WERI-Rb-1 (cell line): ENCODE results near the gene LHFPL2.
"Not testable (repeated sequence)": the region's sequence is repeated elsewhere in the genome, so short reads cannot be mapped to it uniquely, and the experiment has no call there.

Source experiments
- DNase-seq: peaks from one replicate; pipeline ENCODE4 v3.0.0-alpha.2; 2020
- H3K27ac ChIP-seq: fragments of 250-450 bp; sonication (Bioruptor Pico); 2 replicates; pipeline ENCODE4 v1.5.1; 2020; ENCODE audit warnings: mild to moderate bottlenecking, moderate library complexity
- H3K27me3 ChIP-seq: fragments of 250-450 bp; sonication (Bioruptor Pico); 2 replicates; pipeline ENCODE4 v1.5.1; 2021; ENCODE audit warnings: mild to moderate bottlenecking, low read depth, moderate library complexity; ENCODE audit not compliant: insufficient read depth, severe bottlenecking
- H3K36me3 ChIP-seq: fragments of 250-450 bp; sonication (Bioruptor Pico); 2 replicates; pipeline ENCODE4 v1.5.1; 2020; ENCODE audit warnings: mild to moderate bottlenecking, moderate library complexity
- H3K4me3 ChIP-seq: 2 replicates; pipeline ENCODE4 v1.5.1; 2011; ENCODE audit warnings: low read depth, mild to moderate bottlenecking, control low read depth, low read length
- H3K9me3 ChIP-seq: fragments of 250-450 bp; sonication (Bioruptor Pico); 2 replicates; pipeline ENCODE4 v1.5.1; 2021; ENCODE audit warnings: mild to moderate bottlenecking, moderate library complexity; ENCODE audit not compliant: severe bottlenecking
- TF ChIP-seq, protein P1 (sequence below): IDR thresholded peaks from 2 replicates; pipeline ENCODE4 v1.5.1; 2011; ENCODE audit warnings: low read depth, mild to moderate bottlenecking, control low read depth, inconsistent platforms, low read length

Gene LHFPL2

DNA sequence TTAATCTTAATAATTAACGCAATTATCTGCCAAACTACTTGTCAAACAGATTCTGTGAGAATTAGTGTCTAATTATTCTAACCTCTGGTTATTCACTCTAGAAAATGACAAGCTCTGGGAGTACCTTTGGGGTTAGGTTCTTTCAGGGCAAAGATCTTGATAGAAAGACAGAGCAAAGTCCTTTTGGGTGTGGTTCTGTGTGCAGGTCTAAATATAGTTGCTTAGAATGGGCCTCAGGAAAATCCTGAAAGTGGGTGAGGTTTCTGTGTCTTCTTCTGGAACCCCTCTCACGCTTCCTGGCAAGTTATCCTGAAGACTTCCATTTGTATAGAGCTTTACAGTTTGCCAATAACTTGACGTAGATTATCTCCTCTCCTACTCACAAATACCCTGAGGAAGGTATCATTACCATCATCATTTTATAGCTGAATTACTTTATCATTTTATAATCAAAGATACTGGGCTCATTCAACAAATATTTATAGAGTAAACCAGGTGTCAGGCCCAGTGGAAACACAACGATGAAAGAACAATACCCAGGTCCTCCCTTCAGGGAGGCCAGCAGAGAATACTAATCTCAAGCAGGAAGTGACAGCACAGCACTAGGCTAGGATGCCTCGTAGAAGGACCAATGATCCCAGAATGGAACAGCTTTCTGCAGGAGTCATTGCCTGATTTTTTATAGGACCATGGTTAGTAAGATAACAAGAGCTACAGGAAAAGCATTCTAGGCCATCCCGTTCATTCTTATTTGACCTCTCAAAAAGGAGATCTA is 27.6 kb upstream of the LHFPL2 start:
- no peak for DNase-seq
- no peaks in the 10 kb centered on the region for H3K36me3 ChIP-seq
- TF ChIP-seq, protein P1, sequence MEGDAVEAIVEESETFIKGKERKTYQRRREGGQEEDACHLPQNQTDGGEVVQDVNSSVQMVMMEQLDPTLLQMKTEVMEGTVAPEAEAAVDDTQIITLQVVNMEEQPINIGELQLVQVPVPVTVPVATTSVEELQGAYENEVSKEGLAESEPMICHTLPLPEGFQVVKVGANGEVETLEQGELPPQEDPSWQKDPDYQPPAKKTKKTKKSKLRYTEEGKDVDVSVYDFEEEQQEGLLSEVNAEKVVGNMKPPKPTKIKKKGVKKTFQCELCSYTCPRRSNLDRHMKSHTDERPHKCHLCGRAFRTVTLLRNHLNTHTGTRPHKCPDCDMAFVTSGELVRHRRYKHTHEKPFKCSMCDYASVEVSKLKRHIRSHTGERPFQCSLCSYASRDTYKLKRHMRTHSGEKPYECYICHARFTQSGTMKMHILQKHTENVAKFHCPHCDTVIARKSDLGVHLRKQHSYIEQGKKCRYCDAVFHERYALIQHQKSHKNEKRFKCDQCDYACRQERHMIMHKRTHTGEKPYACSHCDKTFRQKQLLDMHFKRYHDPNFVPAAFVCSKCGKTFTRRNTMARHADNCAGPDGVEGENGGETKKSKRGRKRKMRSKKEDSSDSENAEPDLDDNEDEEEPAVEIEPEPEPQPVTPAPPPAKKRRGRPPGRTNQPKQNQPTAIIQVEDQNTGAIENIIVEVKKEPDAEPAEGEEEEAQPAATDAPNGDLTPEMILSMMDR = no peak

DNA sequence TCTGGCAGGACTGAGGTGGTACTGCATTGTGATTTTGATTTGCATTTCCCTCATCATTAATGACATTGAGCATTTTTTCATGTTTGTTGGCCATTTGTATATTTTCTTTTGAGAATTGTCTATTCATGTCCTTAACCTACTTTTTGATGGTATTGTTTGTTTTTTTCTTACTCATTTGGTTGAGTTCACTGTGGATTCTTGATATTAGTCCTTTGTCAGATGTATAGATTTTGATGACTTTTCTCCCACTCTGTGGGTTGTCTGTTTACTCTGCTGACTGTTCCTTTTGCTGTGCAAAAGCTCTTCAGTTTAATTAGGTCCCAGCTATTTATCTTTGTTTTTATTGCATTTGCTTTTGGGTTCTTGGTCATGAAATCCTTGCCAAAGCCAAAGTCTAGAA is 25.3 kb upstream of the LHFPL2 start:
- H3K9me3 ChIP-seq, H3K27ac ChIP-seq, DNase-seq: not testable (repeated sequence)

More for the DNA sequence above, 27.6 kb upstream of the LHFPL2 start:
- Histone ChIP-seq H3K27ac (no peak overlapping the region), H3K9me3 (no peaks in the 10 kb centered on the region), H3K4me3 (no peak overlapping the region), H3K27me3 (no peaks in the 10 kb centered on the region)

DNA sequence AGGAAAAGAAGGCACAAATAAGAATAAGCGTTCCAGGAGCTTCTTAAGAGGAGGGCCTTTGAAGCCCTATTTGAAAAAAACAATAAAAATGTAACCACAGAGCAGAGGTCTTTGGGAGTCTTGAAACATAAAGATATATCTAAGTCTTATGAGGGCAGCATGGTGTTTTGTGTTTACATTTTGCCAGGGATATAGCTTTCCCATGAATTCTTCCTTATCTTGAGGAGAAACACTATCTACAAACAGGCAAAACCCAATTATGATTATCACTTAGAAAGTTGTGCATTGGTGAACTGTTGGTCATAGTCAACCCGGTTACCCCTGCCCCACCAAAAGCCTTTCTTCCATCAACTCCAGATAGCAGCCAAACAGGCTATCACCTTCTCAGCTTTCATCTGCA is 23.6 kb upstream of the LHFPL2 start:
- DNase-seq = no peak
- Histone ChIP-seq H3K9me3 (no peaks in the 10 kb centered on the region), H3K27me3 (no peaks in the 10 kb centered on the region), H3K27ac (no peak overlapping the region), H3K36me3 (no peaks in the 10 kb centered on the region), H3K4me3 (no peak overlapping the region)
- TF ChIP-seq, protein P1 = no peak

More for the DNA sequence above, 25.3 kb upstream of the LHFPL2 start:
- H3K36me3 ChIP-seq, H3K4me3 ChIP-seq, H3K27me3 ChIP-seq: not testable (repeated sequence)

DNA sequence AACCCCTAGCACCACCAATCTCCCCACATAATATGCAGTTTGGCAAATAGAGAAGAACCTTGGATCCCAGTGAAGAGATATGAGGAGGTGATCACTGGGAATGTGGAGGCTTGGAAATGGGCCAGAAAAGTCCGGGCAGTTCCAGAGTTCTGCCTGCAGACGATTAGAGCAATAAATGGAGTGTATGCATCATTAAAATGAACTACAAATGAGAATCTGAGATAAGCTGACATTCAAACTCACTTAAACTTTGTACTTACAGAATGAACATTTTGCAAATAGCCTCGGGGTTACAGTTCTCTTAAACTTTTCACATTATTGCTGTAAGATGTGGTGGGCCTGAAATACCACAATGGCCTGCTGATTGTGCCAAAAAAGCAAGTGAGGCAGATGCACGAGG is 23.0 kb upstream of the LHFPL2 start:
- no peak for DNase-seq
- H3K36me3 ChIP-seq = no peaks in the 10 kb centered on the region
- no peak overlapping the region for H3K27ac ChIP-seq
- TF ChIP-seq, protein P1 = no peak
- no peaks in the 10 kb centered on the region for H3K9me3 ChIP-seq
- no peaks in the 10 kb centered on the region for H3K27me3 ChIP-seq
- no peak overlapping the region for H3K4me3 ChIP-seq

DNA sequence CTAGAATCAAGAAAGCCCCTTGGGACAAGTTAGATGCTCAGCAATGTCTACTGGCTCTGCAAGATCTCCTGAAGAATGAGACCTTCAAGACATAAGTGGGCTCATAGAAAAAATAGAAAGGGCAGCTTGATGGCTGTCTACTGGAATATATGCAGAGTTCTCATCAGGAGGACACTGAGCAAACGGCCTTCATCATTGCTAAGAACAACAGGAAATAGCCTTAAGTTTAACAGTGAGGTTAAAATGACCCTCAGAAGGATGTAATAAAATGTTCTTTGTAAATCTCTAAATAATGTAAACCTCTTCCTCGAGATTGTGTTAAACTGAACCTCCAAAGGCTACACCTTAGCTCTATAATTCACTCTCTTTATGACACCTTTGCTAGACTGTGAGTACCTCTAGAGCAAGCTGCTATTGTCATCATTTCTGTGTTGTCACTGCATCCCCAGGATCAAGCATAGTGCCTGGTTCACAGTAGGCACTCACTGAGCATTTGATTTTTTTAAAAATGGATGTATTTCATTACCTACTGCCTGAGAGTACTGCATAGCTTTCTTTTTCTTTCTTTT is 22.2 kb upstream of the LHFPL2 start:
- H3K9me3 ChIP-seq = no peaks in the 10 kb centered on the region
- TF ChIP-seq, protein P1 = no peak
- H3K27ac ChIP-seq = no peak overlapping the region
- H3K4me3 ChIP-seq = no peak overlapping the region
- no peak for DNase-seq
- H3K27me3 ChIP-seq = no peaks in the 10 kb centered on the region
- H3K36me3 ChIP-seq = no peaks in the 10 kb centered on the region

DNA sequence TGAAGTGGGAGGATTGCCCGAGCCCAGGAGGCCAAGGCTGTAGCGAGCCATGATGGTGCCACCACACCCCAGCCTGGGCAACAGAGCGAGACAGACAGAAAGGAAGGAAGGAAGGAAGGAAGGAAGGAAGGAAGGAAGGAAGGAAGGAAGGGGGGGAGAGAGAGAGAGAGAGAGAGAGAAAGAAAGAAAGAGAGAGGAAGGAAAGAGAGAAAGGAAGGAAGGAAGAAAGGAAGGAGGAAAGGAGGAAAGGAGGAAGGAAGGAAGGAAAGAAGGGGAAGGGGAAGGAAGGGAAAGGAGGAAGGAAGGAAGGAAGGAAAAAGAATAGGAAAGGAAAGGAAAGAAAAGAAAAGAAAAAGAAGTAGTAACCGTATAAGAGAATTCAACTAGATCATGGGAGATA is 20.8 kb upstream of the LHFPL2 start:
- TF ChIP-seq, protein P1 = no peak
- Histone ChIP-seq H3K36me3 (no peaks in the 10 kb centered on the region), H3K4me3 (no peak overlapping the region), H3K27me3 (no peaks in the 10 kb centered on the region), H3K27ac (no peak overlapping the region), H3K9me3 (no peaks in the 10 kb centered on the region)
- no peak for DNase-seq
